Hindlimb muscle (tissue), 1 donor: ENCODE measurements around the gene NDUFS1. TPM values are rescaled to one million over a fixed set of nuclear protein-coding genes. Genes with fewer than 3 reads are reported as not detected.
"Not testable (repeated sequence)": the region's sequence is repeated elsewhere in the genome, so short reads cannot be mapped to it uniquely, and the experiment has no call there.

ENCODE experiments used
- DNase-seq: peaks from one replicate; pipeline ENCODE4 v3.0.0-alpha.2; 2013
- polyA plus RNA-seq: library from polyadenylated mRNA; unstranded; fragments of 120-200 nt; gene quantifications from one replicate; pipeline ENCODE4 v1.2.1, GENCODE V29; 2013; ENCODE audit not compliant: insufficient read length

The NDUFS1 gene
- polyA plus RNA-seq, 1 donor = 63.0 TPM

DNA sequence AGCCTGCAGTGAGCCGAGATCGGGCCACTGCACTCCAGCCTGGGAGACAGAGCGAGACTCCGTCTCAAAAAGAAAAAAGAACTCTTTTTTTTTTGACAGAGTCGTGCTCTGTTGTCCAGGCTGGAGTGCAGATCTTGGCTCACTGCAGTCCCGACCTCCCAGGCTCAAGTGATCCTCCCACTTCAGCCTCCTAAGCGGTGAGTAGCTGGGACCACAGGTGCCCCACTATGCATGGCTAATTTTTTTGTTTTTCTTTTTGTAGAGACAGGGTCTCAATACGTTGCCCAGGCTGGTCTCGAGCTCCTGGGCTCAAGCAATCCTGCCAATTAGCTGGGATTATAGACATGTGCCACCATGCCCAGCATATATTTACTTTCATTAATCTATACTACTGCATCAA is 60.8 kb downstream of the NDUFS1 start:
- DNase-seq = no peak

DNA sequence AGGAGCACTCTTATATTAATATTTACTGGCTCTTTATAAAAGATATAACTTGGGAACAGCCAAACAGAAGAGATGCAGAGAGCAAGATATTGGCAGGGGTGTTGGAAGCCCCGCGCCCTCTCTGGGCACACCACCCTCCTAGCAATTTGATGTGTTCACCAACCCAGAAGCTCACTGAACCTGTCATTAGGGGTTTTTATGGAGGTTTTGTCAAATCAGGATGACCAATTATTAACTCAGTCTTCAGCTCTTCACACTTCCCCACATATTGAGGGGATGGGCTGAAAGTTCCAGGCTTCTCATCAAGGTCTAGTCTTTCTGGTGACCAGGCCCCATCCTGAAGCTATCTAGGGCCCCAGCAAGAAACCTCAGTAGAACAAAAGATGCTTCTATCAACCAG is 62.4 kb downstream of the NDUFS1 start:
- no peak for DNase-seq

GRCh38 chr2:206095536-206096332 is 63.5 kb downstream of the NDUFS1 start:
- DNase-seq = no peak

- DNase-seq = no peak
These were observed 66.9 kb downstream of the NDUFS1 start for GRCh38 chr2:206092297-206092696.

DNA sequence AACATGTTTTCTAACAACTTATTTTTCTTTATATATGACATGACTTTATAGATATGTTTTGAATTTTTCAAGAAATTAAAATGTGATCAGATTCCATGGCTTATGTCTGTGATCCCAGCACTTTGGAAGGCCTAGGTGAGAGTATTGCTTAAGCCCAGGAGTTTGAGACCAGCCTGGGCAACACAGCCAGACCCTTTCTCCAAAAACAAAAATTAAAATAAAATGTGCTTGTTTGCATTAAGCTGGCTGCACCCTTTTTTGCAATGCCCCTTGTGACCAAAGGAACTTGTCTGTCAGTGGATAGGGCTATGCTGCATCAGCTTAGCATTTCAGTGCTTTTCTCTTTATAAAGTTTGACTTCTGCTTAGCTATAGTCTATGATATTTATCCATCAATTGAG is 71.0 kb downstream of the NDUFS1 start:
- no peak for DNase-seq

DNA sequence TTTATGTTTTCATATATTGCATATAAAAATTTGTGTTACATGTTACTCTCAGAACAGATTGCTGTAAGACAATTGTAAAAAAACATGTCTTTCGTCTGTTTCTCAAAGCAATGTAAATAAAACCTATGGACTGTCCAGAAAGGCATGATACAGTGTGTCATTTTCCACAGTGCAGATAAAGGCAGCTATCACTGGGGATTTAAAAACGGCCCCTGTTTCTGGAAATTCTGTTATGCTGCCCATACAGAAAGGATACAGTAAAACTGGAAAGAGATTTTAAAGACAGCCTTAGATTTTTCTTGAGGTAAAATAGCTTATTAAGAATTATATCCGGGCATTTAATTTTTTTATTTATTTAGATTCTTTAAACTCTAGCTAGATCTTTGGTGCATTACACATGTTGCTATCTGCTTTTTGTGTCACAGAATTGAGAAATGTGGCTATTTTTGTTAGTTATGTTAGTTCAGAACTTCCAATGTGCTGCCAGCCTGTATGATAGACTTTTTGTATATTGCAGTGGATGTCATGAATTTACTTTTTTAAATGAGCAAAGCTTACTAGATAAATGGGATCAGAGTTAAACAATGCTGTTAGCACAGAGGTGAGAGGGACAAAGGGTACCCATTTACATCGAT is 72.4 kb downstream of the NDUFS1 start:
- DNase-seq = peak; percentile 30

DNA sequence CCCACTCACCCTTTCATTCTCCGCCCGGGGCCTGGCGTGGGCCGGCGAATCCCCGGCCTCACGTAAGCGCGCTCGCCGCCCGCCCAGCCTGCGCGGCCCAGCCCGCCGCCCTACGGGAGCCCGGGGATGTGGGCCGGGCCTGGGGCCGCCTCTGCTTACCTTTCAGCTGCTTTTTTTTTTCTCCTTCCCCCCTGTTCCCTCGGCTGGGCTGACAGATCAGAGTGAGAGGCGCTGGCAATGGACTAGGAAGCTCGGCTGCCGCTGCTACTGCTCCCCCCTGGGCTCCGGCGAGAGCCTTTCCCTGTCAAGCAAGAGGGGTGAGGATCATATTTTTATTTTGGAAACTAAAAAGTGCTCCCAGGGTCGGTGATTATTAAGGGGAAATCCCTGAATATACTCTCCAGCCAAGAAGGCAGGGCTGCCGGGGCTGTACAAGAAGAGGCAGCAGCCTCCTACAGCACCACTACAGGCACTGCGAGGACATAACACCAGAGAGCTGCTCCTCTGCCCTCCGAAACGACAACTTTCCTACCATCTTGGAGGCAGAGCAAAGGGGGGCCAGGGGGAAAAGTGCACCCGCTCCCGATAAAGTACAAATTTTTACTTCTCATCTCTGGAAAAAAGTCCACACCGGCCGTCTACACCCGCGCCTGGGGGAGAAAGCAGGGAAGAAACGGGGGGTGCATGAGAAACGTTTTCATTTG is 73.3 kb downstream of the NDUFS1 start, which contains the start of gene INO80D:
Gene INO80D, minus strand, starts transcription at position 433 of the 704 bp plus-strand sequence. CDS start 23,158 bp downstream, outside the sequence.
- peak; percentile 82 for DNase-seq

DNA sequence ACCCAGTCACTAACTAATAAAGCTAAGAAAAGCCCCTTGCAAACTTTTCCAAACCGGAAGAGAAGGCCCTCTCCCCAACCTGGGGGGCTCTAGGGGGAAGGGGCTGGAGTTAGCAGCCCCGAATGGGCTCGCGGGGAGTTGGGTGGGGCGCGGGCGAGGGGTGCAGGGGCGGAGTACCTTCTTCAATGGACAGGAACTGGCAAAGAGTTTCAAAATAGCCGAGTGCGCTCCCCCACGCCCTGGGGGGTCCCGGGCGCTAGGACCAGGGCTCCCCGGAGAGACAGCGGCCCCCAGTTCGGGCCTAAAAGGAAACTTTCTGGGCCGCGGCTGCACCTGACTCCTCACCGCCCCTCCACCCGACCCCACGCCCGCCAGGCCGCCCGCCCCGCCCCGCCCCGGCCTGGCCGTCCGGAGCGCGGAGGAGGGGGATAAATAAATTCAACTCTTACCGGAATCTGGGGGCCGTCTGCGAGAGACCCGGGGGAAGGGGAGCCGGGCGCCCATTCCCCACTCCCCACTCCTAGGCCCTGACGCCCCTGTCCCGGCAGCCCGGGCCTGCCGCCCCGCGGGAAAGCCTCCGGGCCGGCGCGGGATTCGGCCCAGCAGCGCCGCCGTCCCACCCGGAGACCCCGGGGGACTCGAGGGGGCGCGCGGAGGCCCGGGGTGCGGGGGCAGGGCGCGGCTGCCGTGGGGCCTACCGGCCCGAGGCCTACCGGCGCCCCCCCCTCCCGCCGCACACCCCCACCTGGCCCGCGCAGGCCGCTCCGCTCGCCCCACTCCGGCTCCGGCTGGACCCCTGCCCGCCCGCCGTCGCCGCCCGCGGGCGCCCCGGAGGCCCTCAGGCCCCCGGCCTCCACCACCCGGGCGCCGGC is 74.1 kb downstream of the NDUFS1 start:
- DNase-seq = peak; percentile 40

DNA sequence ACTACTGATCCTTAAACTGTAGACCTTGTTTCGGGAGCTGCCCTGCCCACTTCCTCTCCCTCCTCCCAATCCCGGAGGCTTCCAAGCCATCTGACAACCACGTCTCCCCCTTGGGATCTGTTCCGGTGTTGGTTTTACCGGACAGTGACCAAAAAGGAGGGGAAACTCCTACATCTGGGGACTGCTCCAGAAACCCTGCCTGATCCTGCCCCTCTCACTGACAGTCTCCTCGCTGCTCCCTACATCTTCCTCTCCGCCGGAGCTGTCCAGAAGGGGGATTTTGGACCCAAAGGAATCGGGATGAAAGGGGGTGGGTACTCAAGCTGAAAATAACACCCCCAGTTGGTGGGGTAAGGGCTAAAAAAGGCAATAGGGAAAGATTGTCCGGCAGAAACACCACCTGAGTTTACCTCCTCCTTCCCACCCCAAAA is 74.8 kb downstream of the NDUFS1 start:
- peak; percentile 70 for DNase-seq

- DNase-seq = no peak
These were observed 75.4 kb downstream of the NDUFS1 start for GRCh38 chr2:206083602-206084438.

DNA sequence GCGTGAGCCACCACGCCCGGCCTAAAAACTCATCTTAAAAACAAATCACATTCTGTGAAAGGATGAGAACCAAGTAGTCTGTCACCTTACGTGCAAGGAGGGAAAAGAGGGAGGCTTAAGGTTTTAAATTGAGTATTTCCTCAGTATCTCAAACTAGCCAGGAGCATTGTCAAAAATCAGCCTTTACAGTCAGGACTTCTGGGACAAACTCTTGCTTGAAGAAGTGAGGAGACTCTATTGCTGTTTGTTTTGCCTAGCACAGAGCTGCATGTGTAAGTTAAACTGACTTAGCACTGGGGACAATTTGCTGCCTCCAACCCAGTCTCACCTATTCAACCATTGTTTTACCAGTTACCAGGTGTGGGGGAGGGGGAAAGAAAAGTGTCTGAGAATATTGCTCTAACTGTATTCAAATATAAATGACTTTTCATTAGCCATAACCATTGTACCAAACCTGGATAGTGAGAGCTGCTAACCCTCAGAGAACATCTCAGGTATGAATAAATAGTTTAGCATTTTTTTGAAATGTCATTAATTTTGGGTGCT is 76.9 kb downstream of the NDUFS1 start:
- no peak for DNase-seq

DNA sequence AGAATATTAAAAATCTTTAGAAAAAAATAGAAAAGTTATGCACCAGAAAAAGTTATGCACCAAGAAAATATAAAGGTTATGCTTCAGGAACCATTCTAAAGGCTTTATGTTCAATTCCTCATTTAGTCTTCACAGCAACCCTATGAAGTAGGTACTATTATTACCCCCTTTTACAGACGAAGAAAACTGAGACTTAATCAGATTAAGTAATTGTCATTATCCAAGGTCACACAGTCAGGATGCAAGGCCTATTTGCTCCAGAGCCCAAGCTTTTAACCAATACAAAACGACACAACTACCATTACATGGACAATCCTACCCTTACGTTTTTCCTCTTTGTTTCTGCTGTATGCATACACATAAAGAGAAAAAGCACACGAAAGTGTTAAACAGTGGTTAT is 78.3 kb downstream of the NDUFS1 start:
- no peak for DNase-seq

- no peak for DNase-seq
These were observed 79.4 kb downstream of the NDUFS1 start for GRCh38 chr2:206079699-206080465.

DNA sequence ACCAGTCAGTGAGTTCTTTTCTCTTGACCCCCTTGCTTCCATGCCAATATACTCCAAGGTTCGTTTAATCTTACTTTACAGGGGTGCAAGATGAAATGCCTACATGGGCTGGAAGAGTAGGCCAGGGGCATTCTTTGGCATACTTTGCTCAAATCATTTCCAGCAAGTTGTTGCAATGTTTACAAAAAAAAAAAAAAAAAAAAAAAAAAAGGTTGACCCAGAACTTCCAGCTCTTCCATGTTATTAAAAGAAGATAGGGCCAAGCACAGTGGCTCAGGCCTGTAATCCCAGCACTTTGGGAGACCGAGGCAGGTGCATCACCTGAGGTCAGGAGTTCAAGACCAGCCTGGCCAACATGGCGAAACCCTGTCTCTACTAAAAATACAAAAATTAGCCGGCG is 81.4 kb downstream of the NDUFS1 start:
- not testable (repeated sequence) for DNase-seq

DNA sequence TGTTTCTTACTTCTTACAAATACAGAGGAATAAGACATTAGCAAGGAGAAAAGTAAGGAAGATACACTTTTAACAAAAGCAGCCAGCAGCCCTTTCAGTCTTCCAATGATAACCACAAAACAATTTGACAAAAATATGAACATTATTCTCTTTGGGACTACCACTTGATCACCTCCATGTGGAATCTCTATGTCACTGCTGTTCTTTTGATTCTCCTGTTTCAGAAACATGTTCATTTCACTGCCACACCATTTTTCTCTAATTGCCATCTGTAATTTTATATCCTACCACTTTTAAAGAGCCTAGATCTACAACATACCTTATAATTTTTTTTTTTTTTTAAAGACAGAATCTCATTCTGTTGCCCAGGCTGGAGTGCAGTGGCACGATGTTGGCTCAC is 84.1 kb downstream of the NDUFS1 start:
- no peak for DNase-seq

GRCh38 chr2:206071807-206072206 is 87.4 kb downstream of the NDUFS1 start:
- no peak for DNase-seq

DNA sequence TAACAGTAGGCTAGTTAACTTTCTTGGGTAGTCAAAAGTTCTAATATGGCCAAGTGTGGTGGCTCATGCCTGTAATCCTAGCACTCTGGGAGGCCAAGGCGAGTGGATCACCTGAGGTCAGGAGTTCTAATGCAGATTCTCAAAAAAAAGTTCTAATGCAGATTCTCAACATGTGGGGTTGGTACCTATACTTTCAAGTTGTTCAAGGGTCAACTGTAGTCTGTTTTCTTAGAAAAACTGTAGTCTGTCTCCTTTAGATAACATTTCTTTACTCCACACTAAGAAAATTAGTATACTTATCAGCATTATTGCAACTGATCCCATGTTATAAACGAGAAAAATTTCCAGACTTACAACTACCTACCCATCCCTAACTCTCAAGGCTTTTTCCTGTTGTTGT is 89.8 kb downstream of the NDUFS1 start:
- no peak for DNase-seq

GRCh38 chr2:206068207-206068606 is 91.0 kb downstream of the NDUFS1 start:
- DNase-seq = no peak
